SK-N-DZ (cell line): Measurements from ENCODE around the gene SIVA1.

Source experiments
- DNase-seq: peaks from one replicate; pipeline ENCODE4 v3.0.0-alpha.2; 2015; ENCODE audit warnings: low spot score

SIVA1 gene

GRCh38 chr14:104734601-104734990, 18.4 kb upstream of the SIVA1 start:
- DNase-seq: no peak

DNA sequence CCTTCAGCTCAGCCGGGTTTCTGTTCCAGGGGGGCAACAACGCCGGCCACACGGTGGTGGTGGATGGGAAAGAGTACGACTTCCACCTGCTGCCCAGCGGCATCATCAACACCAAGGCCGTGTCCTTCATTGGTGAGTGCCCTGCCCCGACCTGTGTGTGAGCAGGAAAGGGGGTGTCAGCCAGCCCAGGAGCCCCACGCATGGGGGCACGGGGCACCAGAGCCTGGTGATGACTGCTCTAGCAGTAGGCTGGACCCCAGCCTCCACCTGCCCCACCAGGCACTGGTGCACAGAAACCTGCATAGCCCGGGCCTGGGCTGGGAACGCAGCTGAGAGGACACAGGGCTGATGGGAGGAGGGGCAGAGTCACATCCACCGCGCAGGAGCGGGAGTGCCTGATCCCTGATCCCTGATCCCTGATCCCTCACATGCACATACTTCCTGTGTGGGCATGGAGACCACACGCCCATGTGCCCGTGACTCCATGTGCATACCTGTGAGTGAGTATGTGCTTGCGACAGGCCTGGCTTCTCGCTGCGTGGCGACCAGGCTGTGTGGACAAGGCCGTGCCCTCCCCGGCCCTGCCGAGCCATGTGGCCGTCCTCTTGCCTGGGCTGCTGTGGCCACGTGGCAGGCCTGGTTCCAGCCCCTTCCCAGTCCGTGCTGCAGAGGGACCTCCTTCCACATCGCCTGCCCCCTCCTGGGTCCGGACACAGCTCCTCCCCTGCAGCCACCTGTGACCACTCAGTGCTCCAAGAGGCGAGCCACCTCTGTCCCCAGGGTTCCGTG, 17.8 kb upstream of the SIVA1 start:
- DNase-seq: peak; percentile 64

GRCh38 chr14:104735830-104736642, 16.9 kb upstream of the SIVA1 start:
- DNase-seq: no peak

DNA sequence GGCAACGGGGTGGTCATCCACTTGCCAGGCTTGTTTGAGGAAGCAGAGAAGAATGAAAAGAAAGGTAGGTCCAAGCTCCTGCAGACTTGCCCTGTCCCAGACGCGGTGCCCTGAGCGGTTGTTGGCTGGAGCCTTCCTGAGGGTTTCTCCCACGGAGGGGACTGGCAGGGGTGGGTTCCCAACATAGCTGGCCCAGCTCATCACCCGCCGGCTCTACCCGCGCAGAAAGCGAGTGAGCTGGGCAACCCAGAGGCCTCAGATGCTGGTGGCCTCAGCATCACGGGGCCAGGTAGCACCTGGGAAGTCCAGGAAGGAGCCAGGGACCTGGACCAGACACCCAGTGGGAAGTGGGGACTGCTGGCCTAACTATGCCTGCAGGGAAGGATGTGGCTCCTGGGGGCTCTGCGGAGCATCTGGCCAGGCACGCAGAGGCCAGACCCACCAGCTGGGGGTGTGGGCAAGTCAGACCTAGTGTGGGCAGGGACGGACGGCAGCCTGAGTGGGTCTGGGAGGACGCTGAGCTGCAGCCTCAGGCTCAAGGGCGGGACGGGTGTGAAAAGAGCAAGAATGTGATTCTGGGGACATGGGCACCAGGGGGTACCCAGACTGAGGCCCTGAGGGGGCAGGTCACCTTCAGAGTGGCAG, 14.4 kb upstream of the SIVA1 start:
- DNase-seq: no peak

GRCh38 chr14:104739026-104739425, 13.9 kb upstream of the SIVA1 start:
- no peak for DNase-seq

GRCh38 chr14:104739546-104740516, 13.1 kb upstream of the SIVA1 start:
- no peak for DNase-seq

DNA sequence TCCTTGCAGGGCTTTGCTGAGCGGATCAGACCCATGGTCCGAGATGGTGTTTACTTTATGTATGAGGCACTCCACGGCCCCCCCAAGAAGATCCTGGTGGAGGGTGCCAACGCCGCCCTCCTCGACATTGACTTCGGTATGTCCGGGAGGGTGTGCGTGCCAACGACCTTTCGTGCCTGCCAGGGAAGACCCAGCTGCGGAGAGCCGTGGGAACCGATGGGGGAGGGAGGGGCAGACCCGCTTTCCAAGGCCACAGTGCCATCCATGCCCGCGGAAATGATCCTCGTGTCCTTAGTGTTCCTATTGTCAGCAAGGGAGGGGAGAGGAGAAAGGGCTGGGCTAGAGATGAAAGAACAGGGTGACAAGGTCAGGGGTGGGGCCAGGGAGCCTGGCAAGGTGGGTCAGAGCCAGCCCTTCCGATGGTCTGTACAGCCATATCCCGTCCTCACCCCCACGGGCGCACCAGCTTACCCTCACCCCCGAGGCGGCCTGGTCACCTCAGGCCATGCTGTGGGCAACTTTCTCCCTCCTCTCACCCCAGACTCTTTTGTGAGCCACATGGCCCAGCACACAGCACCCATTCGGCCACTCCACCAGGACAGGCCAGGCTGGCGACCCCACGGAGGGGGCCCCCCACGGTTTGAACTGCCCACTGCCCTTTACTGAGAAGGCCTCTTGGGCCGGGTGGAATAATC, 11.7 kb upstream of the SIVA1 start:
- no peak for DNase-seq

- DNase-seq: no peak
These were observed 11.1 kb upstream of the SIVA1 start for GRCh38 chr14:104741803-104742251.

DNA sequence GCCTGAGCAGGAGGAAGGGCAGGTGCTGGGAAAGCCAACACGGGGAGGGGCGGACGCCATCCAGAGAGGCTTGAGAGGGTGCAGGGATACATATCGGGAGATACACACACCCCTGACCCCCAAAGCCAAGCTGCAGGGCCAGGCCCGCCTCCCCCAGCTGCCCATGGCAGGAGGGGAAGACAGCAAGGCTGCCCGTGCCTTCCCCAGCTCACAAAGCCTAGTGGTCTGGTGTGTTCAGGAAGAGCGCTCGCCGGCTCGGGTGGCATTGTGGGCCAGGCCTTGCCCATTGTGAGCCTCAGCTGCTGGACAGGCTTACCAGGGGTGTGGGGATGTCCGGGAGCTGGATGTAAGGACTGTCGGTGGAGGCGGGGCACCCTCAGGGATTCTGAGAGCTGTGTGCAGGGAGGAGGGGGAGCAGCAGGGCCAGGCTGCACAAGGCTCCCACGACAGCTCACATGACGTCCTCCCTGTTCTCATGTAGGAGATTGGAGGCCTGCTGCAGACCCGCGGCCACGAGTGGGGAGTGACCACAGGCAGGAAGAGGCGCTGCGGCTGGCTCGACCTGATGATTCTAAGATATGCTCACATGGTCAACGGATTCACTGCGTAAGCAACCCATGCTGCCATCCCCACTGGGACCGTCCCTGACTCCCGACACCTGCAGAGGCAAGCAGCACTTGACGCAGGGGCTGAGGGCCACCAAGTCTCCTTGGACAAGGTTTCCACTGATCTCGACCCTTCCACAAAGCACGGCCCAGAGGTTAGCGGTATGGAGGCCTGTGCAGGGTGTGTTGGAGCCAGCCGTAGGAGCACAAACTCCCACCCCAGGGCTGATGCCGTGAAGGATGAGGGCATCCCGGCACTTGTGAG, 10.1 kb upstream of the SIVA1 start:
- DNase-seq: no peak

DNA sequence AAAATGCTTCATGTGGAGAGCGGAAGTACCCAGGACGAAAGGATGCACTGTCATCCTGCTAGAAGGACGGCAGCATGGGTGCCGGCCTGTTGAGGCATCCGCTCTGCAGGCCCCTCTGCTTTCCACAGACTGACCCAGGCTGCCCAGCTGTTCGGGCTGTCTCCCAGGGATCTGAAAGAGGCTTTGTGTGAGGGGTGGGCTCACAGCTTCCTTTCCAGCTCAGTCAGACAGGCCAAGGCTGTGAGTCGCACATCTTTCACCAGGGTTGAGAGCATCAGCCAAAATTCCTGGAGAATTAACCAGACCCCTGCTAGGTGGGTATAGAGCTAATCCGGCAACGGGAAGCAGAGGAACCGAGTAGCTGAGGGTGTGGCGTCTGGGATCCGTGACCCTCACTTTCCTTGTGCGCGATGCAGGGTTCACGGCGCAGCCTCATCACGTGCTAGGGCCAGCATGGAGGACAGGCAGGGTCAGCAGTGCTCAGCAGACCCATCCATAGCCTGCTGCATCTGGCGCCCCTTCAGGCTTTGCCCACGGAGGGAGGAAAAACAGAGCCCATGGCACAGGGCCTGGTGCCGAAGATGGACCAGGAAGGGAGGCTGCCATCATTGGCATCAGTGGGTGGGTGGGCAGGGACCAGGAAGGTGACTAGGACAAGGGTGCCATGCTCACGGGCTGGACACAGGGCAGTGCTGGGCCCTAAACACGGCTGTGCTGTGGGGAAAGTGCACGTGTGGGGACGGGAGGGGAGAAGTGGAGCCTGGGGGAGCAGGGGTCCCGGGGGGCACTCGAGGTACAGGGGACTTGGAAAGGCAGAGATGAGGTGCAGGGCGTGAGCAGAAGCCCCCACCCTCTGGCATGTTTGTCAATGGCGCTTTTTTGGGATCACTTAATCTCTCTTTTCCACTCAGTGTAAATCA, 9.2 kb upstream of the SIVA1 start:
- DNase-seq: no peak

DNA sequence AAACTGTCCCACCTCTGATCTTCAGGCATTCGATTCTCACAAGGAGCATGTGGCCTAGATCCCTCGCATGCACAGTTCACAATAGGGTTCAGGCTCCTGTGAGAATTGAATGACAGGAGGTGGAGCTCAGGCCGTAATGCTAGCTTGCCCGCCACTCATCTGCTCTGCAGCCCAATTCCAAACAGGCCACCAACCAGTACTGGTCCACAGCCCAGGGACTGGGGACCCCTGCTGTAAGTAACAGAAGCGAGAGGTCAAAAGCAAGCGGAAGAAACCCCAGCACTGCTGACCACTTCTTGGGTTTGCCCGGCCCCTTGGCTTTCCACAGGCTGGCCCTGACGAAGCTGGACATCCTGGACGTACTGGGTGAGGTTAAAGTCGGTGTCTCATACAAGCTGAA, 8.5 kb upstream of the SIVA1 start:
- DNase-seq: no peak

GRCh38 chr14:104745431-104745830, 7.5 kb upstream of the SIVA1 start:
- DNase-seq: no peak

DNA sequence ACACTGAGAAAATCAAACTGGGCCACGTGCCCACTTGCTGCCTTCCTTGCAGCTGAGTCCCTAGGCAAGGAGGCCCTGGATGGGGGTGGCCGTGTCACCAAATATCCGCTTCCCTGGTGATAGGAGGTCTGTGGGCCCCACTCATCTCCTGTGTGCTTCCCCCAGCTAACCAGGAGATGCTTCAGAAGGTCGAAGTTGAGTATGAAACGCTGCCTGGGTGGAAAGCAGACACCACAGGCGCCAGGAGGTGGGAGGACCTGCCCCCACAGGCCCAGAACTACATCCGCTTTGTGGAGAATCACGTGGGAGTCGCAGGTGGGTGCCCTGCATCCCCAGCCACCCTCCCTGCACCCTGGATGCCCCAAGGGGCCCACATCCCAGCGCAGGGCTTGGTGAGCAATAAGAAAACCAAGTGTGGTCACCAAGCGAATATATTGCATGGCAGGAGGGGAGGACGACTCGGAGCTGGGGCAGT, 6.8 kb upstream of the SIVA1 start:
- no peak for DNase-seq

DNA sequence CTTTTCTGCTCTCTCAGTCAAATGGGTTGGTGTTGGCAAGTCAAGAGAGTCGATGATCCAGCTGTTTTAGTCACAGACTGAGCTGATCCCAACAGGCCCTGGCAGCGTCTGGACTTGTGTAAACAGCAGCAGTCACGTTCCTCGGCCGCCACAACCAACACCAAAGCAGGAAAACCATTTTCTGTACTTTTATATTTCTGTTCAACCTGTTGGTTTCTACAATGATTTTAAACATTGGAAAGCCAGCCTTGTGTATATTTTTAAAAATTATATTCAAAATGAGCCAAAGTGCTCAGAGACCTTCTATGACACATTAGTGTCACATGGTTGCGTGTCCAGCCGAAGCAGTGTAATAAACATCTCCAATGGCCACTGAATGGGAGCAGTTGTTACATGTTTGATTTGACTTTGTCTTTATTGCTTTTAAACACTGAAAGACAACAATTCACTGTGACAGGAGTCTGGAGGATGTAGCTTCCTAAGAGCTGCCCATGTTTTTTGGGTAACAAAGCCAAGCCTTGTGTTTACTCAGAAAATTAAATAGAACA, 5.9 kb upstream of the SIVA1 start:
- no peak for DNase-seq

- no peak for DNase-seq
These were observed 5.1 kb upstream of the SIVA1 start for GRCh38 chr14:104747876-104748275.

GRCh38 chr14:104749111-104749649, 3.8 kb upstream of the SIVA1 start:
- no peak for DNase-seq

GRCh38 chr14:104750056-104750752, 2.7 kb upstream of the SIVA1 start:
- DNase-seq: no peak
